GM11168 (cell line): Measurements from ENCODE around the gene NGEF.
"Not testable (repeated sequence)": the region's sequence is repeated elsewhere in the genome, so short reads cannot be mapped to it uniquely, and the experiment has no call there.

ENCODE experiments used
- in situ Hi-C: fragments of 300-500 bp; cut with MboI; formaldehyde crosslinking; loops from one replicate; pipeline ENCODE4 v1.12.0; 2022; ENCODE audit warnings: low sequenced_read_pairs; ENCODE audit not compliant: unreplicated experiment

The NGEF gene

DNA sequence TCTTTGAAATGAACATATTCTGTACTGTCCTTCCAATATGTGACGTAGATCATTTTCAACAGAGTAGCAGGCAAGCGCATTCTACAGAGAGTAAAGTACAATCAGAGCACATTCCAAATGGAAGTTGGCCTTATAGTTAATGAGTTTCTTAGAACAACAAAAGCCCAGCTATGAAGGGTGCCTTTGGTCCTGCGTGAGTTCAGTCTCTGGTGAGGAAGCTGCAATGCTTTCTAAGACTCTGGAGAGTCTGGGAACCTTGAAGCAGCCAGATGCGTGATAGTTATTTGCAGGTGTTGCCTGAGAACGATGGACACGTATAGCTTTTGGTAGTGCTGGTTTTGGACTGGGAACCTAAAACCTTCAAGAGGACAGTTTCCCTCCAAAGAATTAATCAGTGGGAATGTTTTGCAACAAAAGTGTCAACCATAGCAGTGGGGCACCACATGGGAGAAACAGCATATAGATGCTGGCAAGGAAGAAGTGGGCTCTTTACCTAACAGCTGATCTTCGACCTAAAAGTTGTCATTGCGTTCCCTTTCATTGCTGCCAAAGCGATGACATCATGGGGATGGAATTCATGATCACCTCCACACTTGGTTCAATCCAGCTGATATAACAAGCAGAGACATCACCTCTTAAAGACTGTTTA, 152.3 kb downstream of the NGEF start:
- in situ Hi-C loops: loop anchor here (10.0 kb wide), 1 partner anchor 184 kb away; no protein-coding TSS in a partner anchor

DNA sequence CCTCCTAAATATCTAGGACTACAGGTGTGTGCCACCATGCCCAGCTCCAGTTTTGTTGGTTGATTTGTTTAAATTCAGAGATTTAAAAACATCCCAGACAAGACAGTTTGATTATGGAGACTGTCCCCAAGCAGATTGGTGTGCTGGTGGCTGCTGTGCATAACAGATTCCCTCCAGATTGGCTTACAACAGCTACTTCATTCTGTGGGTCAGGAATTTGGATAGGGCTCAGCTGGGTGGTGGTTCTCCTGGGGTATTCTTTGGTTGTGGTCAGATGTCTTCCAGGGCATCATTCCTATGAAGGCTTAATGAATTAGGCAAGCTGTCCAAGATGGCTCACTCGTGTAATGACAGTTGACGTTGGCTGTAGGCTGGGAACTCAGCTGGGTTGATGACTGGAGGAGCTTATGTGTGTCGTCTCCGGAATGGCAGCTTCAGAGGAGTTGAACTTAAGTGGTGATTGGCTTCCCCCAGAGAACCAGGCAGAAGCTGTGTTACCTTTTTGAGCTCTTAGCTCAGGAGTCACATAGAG, 153.6 kb downstream of the NGEF start:
- in situ Hi-C loops: no loop called here

DNA sequence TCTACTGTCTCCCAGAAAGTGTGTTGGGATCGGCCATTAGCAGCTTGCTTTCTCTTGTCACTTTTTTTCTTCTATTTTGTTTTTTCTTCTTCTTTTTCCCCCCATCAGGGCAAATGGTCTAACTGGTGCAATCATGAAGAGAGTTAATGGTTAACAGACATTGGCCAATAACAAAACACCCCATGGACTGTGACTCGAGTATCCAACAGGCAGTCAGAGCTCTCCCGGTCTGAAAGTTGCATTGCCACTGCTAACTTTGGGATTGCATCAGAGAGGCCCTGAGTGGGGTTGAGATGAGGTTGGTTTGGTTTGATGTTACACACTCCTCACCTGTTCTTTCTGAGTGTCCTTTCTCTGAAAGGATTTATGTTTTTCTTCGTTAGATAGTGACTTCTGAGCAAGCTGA, 155.9 kb downstream of the NGEF start:
- in situ Hi-C loops: no loop called here

DNA sequence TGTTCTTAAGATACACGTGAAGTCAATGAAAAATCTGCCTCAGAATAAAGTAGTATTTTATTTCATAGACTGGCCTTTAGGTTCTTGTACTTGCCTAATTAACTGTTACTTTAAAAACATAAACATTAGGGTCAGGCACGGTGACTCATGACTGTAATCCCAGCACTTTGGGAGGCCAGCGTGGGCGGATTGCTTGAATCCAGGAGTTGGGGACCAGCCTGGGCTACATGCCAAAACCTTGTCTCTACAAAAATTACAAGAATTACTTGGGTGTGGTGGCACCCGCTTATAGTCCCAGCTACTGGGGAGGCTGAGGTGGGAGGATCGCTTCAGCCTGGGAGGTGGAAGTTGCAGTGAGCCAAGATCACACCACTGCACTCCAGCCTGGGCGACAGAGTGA, 159.0 kb downstream of the NGEF start:
- in situ Hi-C loops: no loop called here

DNA sequence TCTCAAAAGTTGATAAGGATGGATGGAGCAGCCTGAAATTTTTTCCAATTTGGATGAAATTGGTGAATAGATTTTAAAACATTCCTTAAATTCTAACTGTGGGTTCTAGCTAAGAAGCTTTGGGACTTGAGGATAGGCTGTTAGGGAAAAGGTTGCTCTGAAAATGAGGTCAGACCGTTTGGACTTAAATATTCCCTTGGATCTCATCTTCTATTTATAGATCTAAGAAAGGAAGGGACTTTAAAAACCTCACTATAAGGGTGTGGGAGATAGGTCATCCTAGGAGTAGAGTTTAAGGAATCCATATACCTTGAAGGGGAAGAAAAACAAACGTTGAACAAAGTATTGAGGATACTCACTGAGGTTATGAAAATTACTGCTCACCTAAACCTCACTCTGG, 160.4 kb downstream of the NGEF start:
- in situ Hi-C loops: no loop called here

DNA sequence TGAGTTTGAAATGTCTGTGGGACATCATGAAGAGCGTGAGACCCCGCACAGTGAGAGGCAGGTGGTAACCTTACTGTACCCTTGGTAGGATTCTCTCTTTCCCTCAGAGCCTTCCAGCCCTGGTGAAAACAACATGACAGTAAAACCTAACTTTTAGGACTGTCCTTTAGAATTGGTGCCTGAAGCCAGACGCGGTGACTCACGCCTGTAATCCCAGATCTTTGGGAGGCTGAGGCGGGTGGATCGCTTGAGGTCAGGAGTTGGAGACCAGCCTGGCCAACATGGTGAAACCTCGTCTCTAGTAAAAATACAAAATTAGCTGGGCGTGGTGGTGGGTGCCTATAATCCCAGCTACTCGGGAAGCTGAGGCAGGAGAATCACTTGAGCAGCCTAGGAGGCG, 161.0 kb downstream of the NGEF start:
- in situ Hi-C loops: not testable (repeated sequence)

DNA sequence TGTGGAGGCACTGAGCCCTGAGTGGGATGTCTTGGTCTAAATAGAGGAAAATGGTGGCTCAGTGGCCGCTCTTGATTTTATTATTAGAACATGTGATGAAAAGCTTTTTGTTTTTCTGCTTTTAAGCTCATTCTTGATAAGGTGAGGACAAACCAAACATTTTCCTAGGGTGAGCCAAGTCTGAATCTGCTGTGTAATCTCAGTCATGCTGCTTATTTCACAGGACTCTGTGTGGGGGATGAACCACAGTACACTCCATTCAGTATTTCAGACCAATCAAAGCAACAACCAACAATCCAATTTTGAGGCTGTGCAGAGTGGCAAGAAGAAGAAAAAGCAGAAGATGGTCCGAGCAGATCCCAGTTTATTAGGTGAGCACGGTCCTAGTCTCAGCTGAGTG, 163.0 kb downstream of the NGEF start:
- in situ Hi-C loops: no loop called here

DNA sequence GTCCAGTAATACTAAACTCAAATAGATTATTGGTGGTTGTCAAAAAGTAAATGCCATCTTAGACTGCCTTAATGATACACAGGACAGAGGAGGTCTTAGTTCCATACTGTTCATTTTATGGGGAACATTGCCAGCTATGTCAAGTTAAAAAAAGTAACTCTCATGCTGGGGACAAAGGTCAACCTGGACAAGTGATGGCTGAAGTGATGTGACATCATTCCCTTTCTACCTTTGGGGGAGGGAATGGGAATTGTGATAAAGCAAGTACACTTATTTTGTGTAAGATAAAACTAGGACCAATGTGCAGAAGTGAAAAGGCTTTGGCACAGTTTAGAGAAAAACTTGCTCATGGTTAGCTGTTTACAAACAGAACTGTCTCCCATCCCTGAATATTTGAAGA, 167.0 kb downstream of the NGEF start:
- in situ Hi-C loops: no loop called here

DNA sequence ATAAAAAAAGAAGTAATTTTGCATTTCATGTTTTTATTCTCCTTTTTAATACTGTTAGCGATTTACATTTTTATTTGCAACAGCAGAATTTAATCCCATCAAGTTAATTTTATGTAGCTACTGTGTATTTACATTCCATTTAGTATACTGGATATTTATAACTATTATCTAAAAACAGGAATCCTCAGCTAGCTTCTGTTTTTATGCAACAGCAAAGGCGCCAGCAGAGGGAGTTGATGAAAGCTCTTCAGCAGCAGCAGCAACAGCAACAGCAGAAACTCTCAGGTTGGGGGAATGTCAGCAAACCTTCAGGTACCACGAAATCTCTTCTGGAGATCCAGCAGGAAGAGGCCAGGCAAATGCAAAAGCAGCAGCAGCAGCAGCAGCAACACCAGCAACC, 169.2 kb downstream of the NGEF start:
- in situ Hi-C loops: no loop called here

DNA sequence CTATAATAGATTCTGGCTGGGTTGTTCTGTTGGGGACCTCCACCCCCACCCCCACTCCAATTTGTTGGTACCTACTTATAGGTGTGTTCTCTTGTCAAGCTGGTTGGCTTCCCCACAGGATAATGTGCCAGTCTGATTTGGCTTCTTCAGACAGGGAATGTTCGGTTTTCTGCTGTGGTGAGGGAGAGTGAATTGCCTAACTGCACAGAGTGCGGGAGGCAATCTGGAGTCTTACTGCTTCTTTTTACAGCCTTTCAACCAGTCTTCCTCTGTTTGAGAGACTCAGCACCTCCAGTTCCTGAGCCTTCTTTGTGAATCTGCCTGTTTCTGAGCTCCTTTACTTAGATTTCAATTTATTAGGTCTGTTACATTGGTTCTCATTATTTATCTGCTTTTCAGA, 170.4 kb downstream of the NGEF start:
- in situ Hi-C loops: no loop called here

DNA sequence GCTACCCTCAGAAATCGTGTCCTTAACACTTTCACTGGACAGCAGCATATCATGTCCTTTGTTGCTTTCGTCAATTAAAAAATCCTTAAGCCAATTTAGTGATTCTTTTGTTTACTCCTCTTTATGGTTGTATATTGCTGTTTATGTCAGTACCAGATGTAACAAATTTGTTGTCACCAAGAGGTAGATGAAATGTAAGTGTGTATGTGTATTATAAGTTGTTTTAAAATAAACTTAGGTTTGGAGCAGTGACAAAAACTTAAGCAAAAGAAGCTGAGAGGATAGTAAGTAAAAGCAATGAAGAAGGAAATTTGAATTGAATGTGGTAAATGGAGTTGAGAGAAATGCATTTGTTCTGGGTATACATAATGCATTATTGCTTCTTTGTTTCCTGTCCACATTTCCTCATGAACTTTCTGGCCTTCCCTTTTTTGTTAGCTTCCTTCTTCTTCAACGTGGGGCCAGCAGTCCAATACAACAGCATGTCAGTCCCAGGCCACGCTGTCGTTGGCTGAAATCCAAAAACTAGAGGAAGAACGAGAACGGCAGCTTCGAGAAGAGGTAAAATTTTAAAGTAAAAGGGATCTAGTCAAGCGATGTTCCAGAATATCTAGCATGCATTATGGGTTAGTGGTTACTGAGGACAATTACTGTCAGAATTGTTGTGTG, 173.5 kb downstream of the NGEF start:
- in situ Hi-C loops: no loop called here

DNA sequence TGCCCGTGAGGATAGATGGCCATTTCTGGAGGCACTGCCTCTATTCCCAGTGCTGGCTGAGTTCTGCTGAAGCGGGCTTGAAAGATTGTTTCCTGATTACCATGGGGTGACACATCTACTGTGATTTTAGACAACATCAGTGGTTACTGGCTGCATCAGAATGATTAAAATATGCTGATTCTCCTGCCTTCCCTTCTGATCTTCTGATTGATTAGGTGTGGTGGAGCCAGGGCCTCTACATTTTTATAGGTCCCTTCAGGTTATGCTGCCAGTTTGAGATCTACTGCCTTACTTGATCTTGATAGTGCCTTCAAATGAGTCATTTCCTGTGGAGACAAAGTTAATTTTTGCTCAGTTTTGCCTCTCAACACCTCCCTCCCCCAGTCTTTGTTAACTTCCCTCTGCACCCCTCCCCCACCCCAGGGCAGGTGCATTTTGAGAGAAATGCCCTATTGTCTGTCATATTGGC, 174.6 kb downstream of the NGEF start:
- in situ Hi-C loops: no loop called here

DNA sequence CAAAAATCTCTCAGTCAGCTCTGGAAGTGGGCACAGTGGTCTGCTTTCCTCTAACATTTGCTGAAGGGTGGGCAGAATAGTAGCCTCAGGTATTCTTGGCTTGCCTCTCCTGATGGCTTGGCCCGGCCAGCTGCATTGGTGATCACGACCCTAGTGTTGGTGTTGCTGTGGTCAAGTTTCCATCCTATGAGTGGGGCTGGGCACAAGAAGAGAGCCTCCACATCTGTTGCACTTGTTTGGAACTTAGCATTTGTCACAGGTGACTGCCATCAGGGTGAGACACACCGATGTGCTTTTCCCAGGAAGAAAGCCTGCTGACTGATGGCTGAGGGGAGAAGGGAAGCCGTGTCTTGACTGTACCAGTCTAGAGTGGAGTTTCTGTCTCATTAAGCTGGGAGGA, 176.1 kb downstream of the NGEF start:
- in situ Hi-C loops: no loop called here

DNA sequence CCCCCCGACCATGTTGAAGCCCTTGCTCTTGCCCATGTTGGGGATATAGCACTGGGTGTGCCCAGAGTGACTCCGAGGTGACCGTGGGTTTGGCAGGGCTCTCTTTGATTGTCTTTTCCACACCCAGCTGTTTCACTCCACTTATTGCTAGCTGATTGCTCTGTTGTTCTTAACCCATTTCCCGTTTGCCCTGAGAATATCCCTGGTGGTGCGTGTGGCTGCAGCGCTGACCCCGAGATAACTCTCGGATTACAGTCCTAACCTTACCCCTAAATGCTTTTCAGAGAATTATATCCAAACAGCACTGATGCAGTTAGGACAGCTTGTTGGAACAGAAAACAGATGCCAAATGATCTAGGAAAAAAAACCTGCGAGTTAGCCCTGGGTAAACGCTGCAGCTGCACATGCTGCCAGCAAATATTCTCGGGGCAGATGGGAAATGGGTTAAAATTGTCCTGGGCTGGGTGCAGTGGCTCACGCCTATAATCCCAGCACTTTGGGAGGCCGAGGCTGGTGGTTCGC, 177.3 kb downstream of the NGEF start:
- in situ Hi-C loops: no loop called here

DNA sequence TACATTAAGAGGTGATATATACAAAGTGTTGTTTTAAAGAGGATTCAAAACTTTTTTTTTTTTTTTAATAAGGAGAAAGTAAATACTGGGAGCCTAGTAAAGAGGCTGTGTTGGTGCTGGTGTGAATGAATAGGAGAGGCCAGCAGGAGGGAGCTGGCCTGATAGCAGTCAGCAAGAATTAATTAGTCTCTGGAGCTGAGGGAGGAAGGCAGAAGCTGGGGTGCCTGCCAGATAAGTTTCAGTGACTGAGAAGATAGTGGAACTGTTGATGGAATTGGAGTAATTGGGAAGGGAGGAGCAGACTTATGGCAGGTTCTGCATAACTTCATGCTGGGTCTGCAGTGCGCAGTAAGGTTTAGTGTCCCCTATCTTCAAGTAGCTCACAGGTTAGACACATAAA, 179.2 kb downstream of the NGEF start:
- in situ Hi-C loops: no loop called here

DNA sequence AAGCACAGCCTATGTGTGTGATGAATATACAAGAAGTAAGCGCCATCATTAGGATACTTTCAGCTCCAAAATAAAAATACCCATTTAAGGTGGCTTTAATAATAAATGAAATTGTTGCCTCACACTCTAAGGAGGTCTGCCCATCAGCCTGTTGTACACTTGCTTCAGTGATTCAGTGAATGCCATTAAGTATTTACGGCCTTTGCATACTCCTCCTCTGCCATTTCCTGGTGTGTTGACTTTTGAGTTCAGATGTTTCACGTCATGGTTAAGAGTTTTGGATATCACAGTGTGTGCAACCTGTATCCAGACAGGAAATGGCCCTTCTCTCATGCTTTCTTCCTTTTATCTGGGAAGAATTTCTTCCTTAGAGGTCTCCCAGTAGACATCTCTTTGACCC, 181.6 kb downstream of the NGEF start:
- in situ Hi-C loops: no loop called here

DNA sequence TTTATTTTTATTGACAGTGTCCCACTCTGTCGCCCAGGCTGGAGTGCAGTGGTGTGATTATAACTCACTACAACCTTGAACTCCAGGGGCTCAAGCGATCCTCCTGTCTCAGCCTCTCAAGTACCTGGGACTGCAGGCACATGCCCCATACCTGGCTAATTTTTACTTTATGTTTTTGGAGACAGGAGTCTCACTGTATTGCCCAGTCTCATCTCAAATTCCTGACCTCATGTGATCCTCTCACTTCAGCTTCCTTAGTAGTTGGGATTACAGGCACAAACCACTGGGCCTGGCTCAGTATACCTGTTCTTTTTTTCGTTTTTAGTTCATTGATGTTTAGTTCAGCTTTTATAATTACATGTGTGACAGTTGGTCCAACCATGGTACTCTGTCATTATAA, 183.1 kb downstream of the NGEF start:
- in situ Hi-C loops: no loop called here
